ENCODE measurements around the gene OR4D9. TPM values are rescaled to one million over a fixed set of nuclear protein-coding genes. Genes with fewer than 3 reads are reported as not detected.
"Not testable (repeated sequence)": the region's sequence is repeated elsewhere in the genome, so short reads cannot be mapped to it uniquely, and the experiment has no call there.

The OR4D9 gene
- total RNA-seq, 2 experiments from 2014 or later = not detected

DNA sequence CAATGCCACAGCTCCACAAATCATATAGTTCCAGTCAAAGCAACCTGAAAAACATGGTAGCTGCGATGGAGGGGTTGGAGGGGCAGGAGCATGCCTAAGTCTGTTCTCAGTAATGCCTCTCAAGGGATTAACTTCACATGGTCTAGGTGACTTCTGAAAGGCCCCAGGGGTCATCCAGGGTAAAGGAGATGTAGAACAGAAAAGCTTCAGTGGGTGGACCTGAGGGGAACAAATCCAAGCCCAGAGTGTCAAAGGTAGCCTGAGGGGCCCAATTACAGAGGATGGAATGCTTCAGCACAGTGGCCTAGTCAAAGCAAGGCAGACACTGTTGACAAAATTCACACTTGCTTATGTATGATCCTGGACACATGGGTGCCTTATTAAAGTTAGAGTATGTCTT is 23.3 kb downstream of the OR4D9 start:
- no peaks in the 10 kb centered on the region for H3K9me3 Mint-ChIP-seq
- H3K27me3 Mint-ChIP-seq = peaks cover 9% of the 10 kb centered on the region
- peaks cover 9% of the 10 kb centered on the region for H3K4me1 Mint-ChIP-seq
- ATAC-seq (ENCODE audit: low read depth) (no peak), DNase-seq (no peak)
- H3K36me3 Mint-ChIP-seq = no peaks in the 10 kb centered on the region
- no peak overlapping the region for H3K27ac Mint-ChIP-seq
- no peak overlapping the region for H3K4me3 Mint-ChIP-seq
- POLR2A ChIA-PET = interaction anchor here (0.5 kb wide), 1 partner anchor 279 kb away, joined by 7 read pairs; no protein-coding TSS in a partner anchor

GRCh38 chr11:59542142-59542810 is 30.9 kb downstream of the OR4D9 start:
- H3K9me3 Mint-ChIP-seq = no peaks in the 10 kb centered on the region
- POLR2A ChIA-PET = no interaction called here
- H3K27me3 Mint-ChIP-seq = peaks cover 5% of the 10 kb centered on the region
- H3K4me3 Mint-ChIP-seq = no peak overlapping the region
- ATAC-seq (ENCODE audit: low read depth) (no peak), DNase-seq (no peak)
- H3K4me1 Mint-ChIP-seq = peaks cover 4% of the 10 kb centered on the region
- H3K36me3 Mint-ChIP-seq = no peaks in the 10 kb centered on the region
- no peak overlapping the region for H3K27ac Mint-ChIP-seq

DNA sequence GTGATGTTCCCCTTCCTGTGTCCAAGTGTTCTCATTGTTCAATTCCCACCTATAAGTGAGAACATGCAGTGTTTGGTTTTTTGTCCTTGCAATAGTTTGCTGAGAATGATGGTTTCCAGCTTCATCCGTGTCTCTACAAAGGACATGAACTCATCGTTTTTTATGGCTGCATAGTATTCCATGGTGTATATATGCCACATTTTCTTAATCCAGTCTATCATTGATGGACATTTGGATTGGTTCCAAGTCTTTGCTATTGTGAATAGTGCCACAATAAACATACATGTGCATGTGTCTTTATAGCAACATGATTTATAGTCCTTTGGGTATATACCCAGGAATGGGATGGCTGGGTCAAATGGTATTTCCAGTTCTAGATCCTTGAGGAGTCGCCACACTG is 32.4 kb downstream of the OR4D9 start:
- not testable (repeated sequence) for H3K9me3 Mint-ChIP-seq; ATAC-seq (ENCODE audit: low read depth); H3K27me3 Mint-ChIP-seq; H3K27ac Mint-ChIP-seq; DNase-seq; H3K4me3 Mint-ChIP-seq; H3K36me3 Mint-ChIP-seq; H3K4me1 Mint-ChIP-seq
- POLR2A ChIA-PET = interaction anchor here (0.6 kb wide), 1 partner anchor 105 kb away, joined by 3 read pairs; no protein-coding TSS in a partner anchor

DNA sequence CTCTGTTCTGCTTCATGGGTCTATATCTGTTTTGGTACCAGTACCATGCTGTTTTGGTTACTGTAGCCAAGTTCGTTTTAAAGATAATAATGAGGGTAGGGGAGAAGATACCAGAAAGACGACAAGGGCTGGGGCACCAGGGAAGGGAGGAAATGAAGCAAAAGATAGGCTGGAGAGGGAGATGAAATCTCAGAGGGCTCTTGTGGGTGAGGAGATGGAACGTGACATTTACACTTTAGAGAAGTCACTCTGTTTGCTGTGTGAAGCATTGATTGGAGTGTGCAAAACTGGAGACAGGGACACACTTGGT is 33.5 kb downstream of the OR4D9 start:
- POLR2A ChIA-PET = no interaction called here
- H3K9me3 Mint-ChIP-seq = no peaks in the 10 kb centered on the region
- H3K27me3 Mint-ChIP-seq = peaks cover 3% of the 10 kb centered on the region
- no peak overlapping the region for H3K27ac Mint-ChIP-seq
- H3K4me1 Mint-ChIP-seq = peaks cover 5% of the 10 kb centered on the region
- DNase-seq (no peak), ATAC-seq (ENCODE audit: low read depth) (no peak)
- no peak overlapping the region for H3K4me3 Mint-ChIP-seq
- no peaks in the 10 kb centered on the region for H3K36me3 Mint-ChIP-seq

DNA sequence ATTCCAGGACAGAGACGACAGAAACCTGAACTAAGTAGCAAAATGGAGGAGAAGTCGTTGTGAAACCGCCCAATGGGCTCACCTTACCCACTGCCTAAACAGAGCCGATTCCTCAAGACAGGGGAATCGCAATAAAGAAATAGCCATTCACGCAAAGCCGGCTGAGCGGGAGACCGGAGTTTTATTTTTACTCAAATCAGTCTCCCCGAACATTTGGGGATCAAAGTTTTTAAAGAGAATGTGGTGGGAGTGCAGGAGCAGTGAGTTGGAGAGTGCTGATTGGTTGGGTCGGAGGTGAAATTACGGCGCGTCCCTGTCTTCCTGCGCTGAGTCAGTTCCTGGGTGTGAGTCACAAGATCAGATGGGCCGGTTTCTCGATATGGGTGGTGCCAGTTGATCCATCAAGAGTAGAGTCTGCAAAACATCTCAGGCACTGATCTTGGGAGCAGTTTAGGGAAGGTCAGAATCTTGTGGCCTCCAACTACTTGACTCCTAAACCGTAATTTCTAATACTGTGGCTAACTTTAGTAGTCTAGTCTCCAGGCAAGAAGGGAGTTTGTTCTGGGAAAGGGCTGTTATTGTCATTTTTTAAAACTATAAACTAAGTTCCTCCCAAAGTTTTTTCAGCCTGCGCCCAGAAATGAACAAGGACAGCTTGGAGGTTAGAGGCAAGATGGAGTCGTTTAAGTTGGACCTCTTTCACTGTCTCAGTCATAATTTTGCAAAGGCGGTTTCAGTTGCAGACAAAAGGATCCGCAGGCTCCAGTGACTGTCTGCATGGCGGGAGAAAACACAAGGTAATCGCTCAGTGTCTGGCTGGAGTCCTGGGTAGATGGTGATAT is 34.1 kb downstream of the OR4D9 start:
- ATAC-seq (ENCODE audit: low read depth) (no peak), DNase-seq (no peak)
- no peak overlapping the region for H3K4me3 Mint-ChIP-seq
- peaks cover 6% of the 10 kb centered on the region for H3K4me1 Mint-ChIP-seq
- H3K36me3 Mint-ChIP-seq = no peaks in the 10 kb centered on the region
- POLR2A ChIA-PET = no interaction called here
- no peak overlapping the region for H3K27ac Mint-ChIP-seq
- no peaks in the 10 kb centered on the region for H3K9me3 Mint-ChIP-seq
- peaks cover 2% of the 10 kb centered on the region for H3K27me3 Mint-ChIP-seq

DNA sequence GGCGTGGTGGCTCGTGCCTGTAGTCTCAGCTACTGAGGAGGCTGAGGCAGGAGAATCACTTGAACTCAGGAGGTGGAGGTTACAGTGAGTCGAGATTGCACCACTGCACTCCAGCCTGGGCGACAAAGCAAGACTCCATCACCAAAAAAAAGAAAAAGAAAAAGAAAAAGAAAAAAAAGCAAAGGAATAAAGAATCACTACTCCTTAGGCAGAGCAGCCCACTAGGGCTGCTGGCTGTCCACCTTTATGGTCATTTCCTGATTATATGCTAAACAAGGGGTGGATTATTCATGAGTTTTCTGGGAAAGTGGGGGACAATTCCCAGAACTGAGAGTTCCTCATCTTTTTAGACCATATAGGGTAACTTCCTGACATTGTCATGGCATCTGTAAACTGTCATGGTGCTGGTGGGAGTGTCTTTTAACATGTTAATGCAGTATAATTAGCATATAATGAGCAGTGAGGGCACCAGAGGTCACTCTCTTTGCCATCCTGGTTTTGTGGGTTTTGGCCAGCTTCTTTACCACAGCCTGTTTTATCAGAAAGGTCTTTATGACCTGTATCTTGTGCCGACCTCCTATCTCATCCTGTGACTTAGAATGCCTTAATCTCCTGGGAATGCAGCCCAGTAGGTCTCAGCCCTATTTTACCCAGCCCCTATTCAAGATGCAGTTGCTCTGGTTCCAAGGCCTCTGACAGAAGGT is 36.4 kb downstream of the OR4D9 start:
- H3K27me3 Mint-ChIP-seq; ATAC-seq (ENCODE audit: low read depth); H3K27ac Mint-ChIP-seq; DNase-seq; POLR2A ChIA-PET; H3K36me3 Mint-ChIP-seq; H3K9me3 Mint-ChIP-seq; H3K4me3 Mint-ChIP-seq: not testable (repeated sequence)
- H3K4me1 Mint-ChIP-seq = peaks cover 16% of the 10 kb centered on the region

DNA sequence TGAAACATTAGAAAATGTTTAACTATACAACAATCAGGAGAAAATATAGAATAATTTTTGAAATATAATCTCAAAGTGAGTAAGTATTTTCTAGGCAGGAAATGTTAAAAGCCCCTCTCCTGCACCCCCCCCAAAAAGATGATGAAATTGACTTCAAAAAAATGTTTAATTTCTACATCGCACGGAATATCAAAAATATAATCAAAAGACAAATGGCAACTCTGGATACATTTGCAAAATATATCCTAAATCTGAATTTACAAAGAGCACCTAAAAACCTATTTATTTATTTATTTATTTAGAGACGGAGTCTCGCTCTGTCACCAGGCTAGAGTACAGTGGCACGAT is 36.9 kb downstream of the OR4D9 start:
- DNase-seq (no peak), ATAC-seq (ENCODE audit: low read depth) (no peak)
- Mint-ChIP-seq H3K4me3 (no peak overlapping the region), H3K9me3 (no peaks in the 10 kb centered on the region), H3K36me3 (no peaks in the 10 kb centered on the region), H3K27ac (no peak overlapping the region), H3K27me3 (peaks cover 2% of the 10 kb centered on the region), H3K4me1 (peaks cover 17% of the 10 kb centered on the region)
- POLR2A ChIA-PET = interaction anchor here (1.1 kb wide), 1 partner anchor 9 kb away, joined by 5 read pairs; no protein-coding TSS in a partner anchor

- POLR2A ChIA-PET = interaction anchor here (1.1 to 1.7 kb wide), 3 partner anchors 11 to 118 kb away, joined by 4 to 9 read pairs (median 4); partner anchors contain the start of gene PATL1
- peak; percentile 86 for DNase-seq
- ATAC-seq (ENCODE audit: low read depth) = peak; percentile 93
- no peaks in the 10 kb centered on the region for H3K36me3 Mint-ChIP-seq
- H3K9me3 Mint-ChIP-seq = no peaks in the 10 kb centered on the region
- peak overlapping the region; percentile 86 for H3K4me3 Mint-ChIP-seq
- peak overlapping the region; percentile 82 for H3K27ac Mint-ChIP-seq
- peaks cover 4% of the 10 kb centered on the region for H3K27me3 Mint-ChIP-seq
- peaks cover 18% of the 10 kb centered on the region for H3K4me1 Mint-ChIP-seq
These were observed 39.1 kb downstream of the OR4D9 start for GRCh38 chr11:59550368-59550841.

- peaks cover 11% of the 10 kb centered on the region for H3K27me3 Mint-ChIP-seq
- H3K36me3 Mint-ChIP-seq = no peaks in the 10 kb centered on the region
- POLR2A ChIA-PET = interaction anchor here (1.7 kb wide), 1 partner anchor 10 kb away, joined by 9 read pairs; no protein-coding TSS in a partner anchor
- H3K9me3 Mint-ChIP-seq = no peaks in the 10 kb centered on the region
- peak; percentile 37 for ATAC-seq (ENCODE audit: low read depth)
- DNase-seq = peak; percentile 72
- peak overlapping the region; percentile 82 for H3K27ac Mint-ChIP-seq
- H3K4me1 Mint-ChIP-seq = peaks cover 24% of the 10 kb centered on the region
- H3K4me3 Mint-ChIP-seq = peak overlapping the region; percentile 86
These were observed 39.7 kb downstream of the OR4D9 start for GRCh38 chr11:59550842-59551658.

GRCh38 chr11:59551659-59552521 is 40.6 kb downstream of the OR4D9 start:
- Mint-ChIP-seq H3K9me3 (no peaks in the 10 kb centered on the region), H3K36me3 (no peaks in the 10 kb centered on the region), H3K27ac (peak overlapping the region; percentile 82), H3K4me1 (peaks cover 32% of the 10 kb centered on the region), H3K4me3 (peak overlapping the region; percentile 86), H3K27me3 (peaks cover 12% of the 10 kb centered on the region)
- POLR2A ChIA-PET = interaction anchor here (0.7 to 0.9 kb wide), 2 partner anchors 21 to 64 kb away, joined by 3 to 5 read pairs; partner anchors contain the start of gene OSBP
- DNase-seq = no peak
- ATAC-seq (ENCODE audit: low read depth) = no peak

DNA sequence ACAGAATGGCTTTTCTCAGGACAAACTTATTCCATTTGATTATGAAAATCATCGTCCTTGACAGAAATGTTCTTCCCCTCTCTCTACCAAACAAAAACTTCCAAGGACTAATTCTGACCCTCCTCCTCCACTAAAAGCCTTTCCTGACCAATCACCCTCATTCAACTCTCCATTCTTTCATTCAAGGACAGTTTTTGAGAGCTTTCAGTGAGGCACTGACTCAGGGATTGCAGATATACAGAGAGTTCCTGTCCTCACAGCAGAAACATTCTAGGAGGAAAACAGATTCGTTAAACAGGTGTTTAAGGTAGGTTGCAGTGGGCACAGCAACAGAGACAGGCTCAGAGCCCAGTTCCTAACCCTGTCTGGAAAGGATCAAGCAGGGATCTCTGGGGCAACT is 41.5 kb downstream of the OR4D9 start:
- no peak overlapping the region for H3K4me3 Mint-ChIP-seq
- H3K27ac Mint-ChIP-seq = no peak overlapping the region
- POLR2A ChIA-PET = interaction anchor here (0.7 to 0.9 kb wide), 2 partner anchors 20 to 63 kb away, joined by 3 to 5 read pairs; partner anchors contain the start of gene OSBP
- H3K27me3 Mint-ChIP-seq = peaks cover 12% of the 10 kb centered on the region
- H3K4me1 Mint-ChIP-seq = peaks cover 37% of the 10 kb centered on the region
- ATAC-seq (ENCODE audit: low read depth) = no peak
- no peaks in the 10 kb centered on the region for H3K9me3 Mint-ChIP-seq
- no peak for DNase-seq
- no peaks in the 10 kb centered on the region for H3K36me3 Mint-ChIP-seq

GRCh38 chr11:59553323-59553722 is 42.0 kb downstream of the OR4D9 start:
- POLR2A ChIA-PET = no interaction called here
- no peak overlapping the region for H3K4me3 Mint-ChIP-seq
- no peak overlapping the region for H3K27ac Mint-ChIP-seq

More at GRCh38 chr11:59553323-59553722, 42.0 kb downstream of the OR4D9 start:
- no peak for DNase-seq
- H3K9me3 Mint-ChIP-seq = no peaks in the 10 kb centered on the region
- peaks cover 12% of the 10 kb centered on the region for H3K27me3 Mint-ChIP-seq
- no peaks in the 10 kb centered on the region for H3K36me3 Mint-ChIP-seq
- H3K4me1 Mint-ChIP-seq = peaks cover 39% of the 10 kb centered on the region
- no peak for ATAC-seq (ENCODE audit: low read depth)
